Lower leg skin (tissue), 4 donors: Measurements from ENCODE around the gene OCA2. TPM values are rescaled to one million over a fixed set of nuclear protein-coding genes. Genes with fewer than 3 reads are reported as not detected.

Source experiments
- DNase-seq, 2 donors: peaks; one replicate each; pipeline ENCODE4 v3.0.0-alpha.2; 2019; ENCODE audit warnings: low spot score in 2 of 2
- H3K4me3 ChIP-seq: fragments of 200-600 bp; sonication (generic); 2 replicates; pipeline ENCODE4 v1.5.1; 2017; ENCODE audit warnings: mild to moderate bottlenecking, low read depth; ENCODE audit not compliant: poor library complexity, severe bottlenecking
- POLR2A ChIP-seq, 2 donors: fragments of 450-650 bp; IDR thresholded peaks; one replicate each; pipeline ENCODE4 v1.6.1; 2016 to 2017; ENCODE audit warnings: antibody characterized with exemption in 2 of 2, mild to moderate bottlenecking in 1 of 2, moderate library complexity in 1 of 2
- WGBS, 2 donors: methylation state at CpG; one replicate each; pipeline ENCODE4 v1.1.5; 2018; 5-methylcytosine and 5-hydroxymethylcytosine counted together
- intact Hi-C: fragments of 100-400 bp; cut with DNase I; formaldehyde crosslinking; loops from one replicate; pipeline ENCODE4 v1.15.0; 2023; ENCODE audit warnings: low total_unique reads
- total RNA-seq, 4 donors: library from RNA; depleted of rRNA; stranded (reverse); fragments of >200 nt; gene quantifications; one replicate each; pipeline ENCODE4 v1.1.0, GENCODE V29; 2016
- TF ChIP-seq, protein P1 (sequence below), 3 donors: fragments of 450-650 bp; IDR thresholded peaks; one replicate each; pipeline ENCODE4 v1.5.1; 2016; ENCODE audit warnings: antibody characterized with exemption in 3 of 3, mild to moderate bottlenecking in 3 of 3, moderate library complexity in 2 of 3

The OCA2 gene
- total RNA-seq, 4 donors from 2014 or later, result 12.0 to 15.8 (median 13.9) TPM

GRCh38 chr15:27933562-27933961 is 165.6 kb downstream of the OCA2 start:
- TF ChIP-seq POLR2A (IDR thresholded peaks at IDR 0.05), result no peak
- TF ChIP-seq, protein P1, sequence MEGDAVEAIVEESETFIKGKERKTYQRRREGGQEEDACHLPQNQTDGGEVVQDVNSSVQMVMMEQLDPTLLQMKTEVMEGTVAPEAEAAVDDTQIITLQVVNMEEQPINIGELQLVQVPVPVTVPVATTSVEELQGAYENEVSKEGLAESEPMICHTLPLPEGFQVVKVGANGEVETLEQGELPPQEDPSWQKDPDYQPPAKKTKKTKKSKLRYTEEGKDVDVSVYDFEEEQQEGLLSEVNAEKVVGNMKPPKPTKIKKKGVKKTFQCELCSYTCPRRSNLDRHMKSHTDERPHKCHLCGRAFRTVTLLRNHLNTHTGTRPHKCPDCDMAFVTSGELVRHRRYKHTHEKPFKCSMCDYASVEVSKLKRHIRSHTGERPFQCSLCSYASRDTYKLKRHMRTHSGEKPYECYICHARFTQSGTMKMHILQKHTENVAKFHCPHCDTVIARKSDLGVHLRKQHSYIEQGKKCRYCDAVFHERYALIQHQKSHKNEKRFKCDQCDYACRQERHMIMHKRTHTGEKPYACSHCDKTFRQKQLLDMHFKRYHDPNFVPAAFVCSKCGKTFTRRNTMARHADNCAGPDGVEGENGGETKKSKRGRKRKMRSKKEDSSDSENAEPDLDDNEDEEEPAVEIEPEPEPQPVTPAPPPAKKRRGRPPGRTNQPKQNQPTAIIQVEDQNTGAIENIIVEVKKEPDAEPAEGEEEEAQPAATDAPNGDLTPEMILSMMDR (IDR thresholded peaks at IDR 0.05), result no peak
- no peak for DNase-seq
- no peak overlapping the region for H3K4me3 ChIP-seq
- intact Hi-C loops, result no loop called here
- 75 to 79% methylated on average over 6 of the region's 6 CpGs for WGBS, 2 donors

GRCh38 chr15:27932600-27932999 is 166.5 kb downstream of the OCA2 start:
- 89 to 95% methylated on average over 3 of the region's 3 CpGs for WGBS, 2 donors
- TF ChIP-seq POLR2A (IDR thresholded peaks at IDR 0.05), result no peak
- TF ChIP-seq, protein P1 (IDR thresholded peaks at IDR 0.05), result no peak
- intact Hi-C loops, result no loop called here
- DNase-seq, result no peak
- no peak overlapping the region for H3K4me3 ChIP-seq

DNA sequence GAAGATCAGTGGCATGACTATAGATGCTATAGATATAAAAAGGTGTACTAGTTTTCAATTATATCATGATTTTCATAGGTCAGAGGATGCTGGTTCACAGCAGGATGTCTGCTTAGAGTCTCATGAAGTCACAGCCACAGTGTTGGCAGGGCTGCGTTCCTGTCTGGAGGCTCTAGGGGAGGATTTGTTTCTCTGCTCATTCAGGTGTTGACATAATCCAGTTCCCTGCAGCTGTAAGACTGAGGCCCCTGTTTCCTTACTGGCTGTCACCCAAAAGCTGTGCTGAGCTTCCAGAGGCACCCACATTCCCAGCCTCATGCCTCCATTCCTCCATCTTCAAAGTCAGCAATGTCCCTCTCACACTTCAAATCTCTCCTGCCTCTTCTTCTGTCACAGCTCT is 170.7 kb downstream of the OCA2 start:
- intact Hi-C loops, result no loop called here
- no peak for TF ChIP-seq POLR2A (IDR thresholded peaks at IDR 0.05)
- TF ChIP-seq, protein P1 (IDR thresholded peaks at IDR 0.05), result no peak
- DNase-seq, result no peak
- no peak overlapping the region for H3K4me3 ChIP-seq
- 21 to 24% methylated on average over 1 of the region's 1 CpG for WGBS, 2 donors

- TF ChIP-seq, protein P1 (IDR thresholded peaks at IDR 0.05), result no peak
- TF ChIP-seq POLR2A (IDR thresholded peaks at IDR 0.05), result no peak
- DNase-seq, result no peak
- WGBS, 2 donors, result 79 to 87% methylated on average over 3 of the region's 3 CpGs
- H3K4me3 ChIP-seq, result no peak overlapping the region
- intact Hi-C loops, result no loop called here
Observed at GRCh38 chr15:27912283-27912682, 186.8 kb downstream of the OCA2 start.

DNA sequence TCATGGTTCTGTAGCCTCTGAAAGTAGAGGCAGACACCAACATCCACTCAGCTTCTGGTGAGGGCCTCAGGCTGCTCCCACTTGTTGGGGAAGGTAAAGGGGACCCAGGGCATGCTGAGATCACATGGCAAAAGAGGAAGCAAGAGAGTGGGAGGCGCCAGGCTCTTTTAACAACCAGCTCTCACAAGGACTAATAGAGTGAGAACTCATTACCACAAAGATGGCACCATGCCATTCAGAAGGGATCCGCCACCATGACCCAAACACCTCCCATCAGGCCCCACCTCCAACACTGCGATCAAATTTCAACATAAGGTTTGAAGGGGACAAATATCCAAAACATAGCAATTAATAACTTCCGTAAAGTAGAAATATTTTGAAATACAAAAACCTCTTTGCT is 192.3 kb downstream of the OCA2 start:
- no peak overlapping the region for H3K4me3 ChIP-seq
- 75 to 77% methylated on average over 4 of the region's 4 CpGs for WGBS, 2 donors
- DNase-seq, result no peak
- TF ChIP-seq, protein P1 (IDR thresholded peaks at IDR 0.05), result no peak
- TF ChIP-seq POLR2A (IDR thresholded peaks at IDR 0.05), result no peak
- intact Hi-C loops, result no loop called here

DNA sequence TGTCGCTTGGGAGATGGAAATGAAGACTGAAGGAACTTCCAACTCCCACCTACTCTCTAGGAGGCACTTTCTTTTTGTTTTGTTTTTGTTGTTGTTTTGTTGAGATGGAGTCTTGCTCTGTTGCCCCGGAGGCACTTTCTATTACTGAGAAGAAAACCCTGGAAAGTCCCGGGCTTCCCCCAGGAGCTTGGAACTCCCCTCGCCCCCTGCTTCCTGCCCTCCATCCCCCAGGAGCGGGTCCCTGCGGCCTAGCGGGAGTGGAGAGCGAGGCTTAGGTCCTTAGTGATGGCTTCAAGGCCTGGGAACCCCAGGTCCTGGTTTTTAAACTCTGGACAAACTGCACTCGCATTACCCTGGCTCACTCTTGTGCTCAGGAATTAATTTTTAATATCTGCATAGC is 195.7 kb downstream of the OCA2 start:
- intact Hi-C loops, result no loop called here
- 85 to 87% methylated on average over 9 of the region's 9 CpGs for WGBS, 2 donors
- no peak for TF ChIP-seq POLR2A (IDR thresholded peaks at IDR 0.05)
- TF ChIP-seq, protein P1 (IDR thresholded peaks at IDR 0.05), result no peak
- no peak overlapping the region for H3K4me3 ChIP-seq
- DNase-seq, result no peak
